Endothelial cell of umbilical vein (primary cell): Measurements from ENCODE around the gene SBDS. TPM values are rescaled to one million over a fixed set of nuclear protein-coding genes. Genes with fewer than 3 reads are reported as not detected.
A peak's percentile ranks its signal among the peaks of the same experiment; 100 is the strongest.

Experiments used
- BruUV-seq: library from RNA; stranded (reverse); fragments of 400-500 nt; replicated peaks from 2 replicates; lab custom pipeline; 2021; lab: Mats Ljungman, UMichigan
- CTCF ChIA-PET: fragments of 300-600, 350-600 bp; sonication (Branson Sonifier 250); formaldehyde crosslinking; loops from one replicate; lab custom pipeline; 2021; ENCODE audit warnings: antibody characterized with exemption, inconsistent platforms; lab: Charles Lee
- POLR2A ChIA-PET: fragments of 300-600, 350-600 bp; sonication (Branson Sonifier 250); formaldehyde crosslinking; loops from one replicate; lab custom pipeline; 2021; ENCODE audit warnings: antibody characterized with exemption, inconsistent platforms; lab: Charles Lee
- DNase-seq: peaks from one replicate; pipeline ENCODE4 v3.0.0-alpha.2; 2011; ENCODE audit warnings: low read depth, low spot score
- FAIRE-seq: peaks from 2 replicates; lab custom pipeline; 2011; peaks lifted over from hg19 to GRCh38; lab: Jason Lieb, UNC
- H2AFZ ChIP-seq: 2 replicates; pipeline ENCODE4 v1.6.0; 2012; ENCODE audit warnings: low read depth, low read length, control low read depth, inconsistent platforms
- H3K27ac ChIP-seq: 2 replicates; pipeline ENCODE4 v1.5.1; 2011; ENCODE audit warnings: low read depth, mild to moderate bottlenecking, control low read depth, low read length, moderate library complexity; ENCODE audit not compliant: insufficient read depth
- H3K27me3 ChIP-seq, 2 experiments: 2 replicates each; pipeline versions ENCODE4 v1.6.0 to v1.6.1; 2011; ENCODE audit warnings: low read length in 2 of 2, mixed read lengths in 1 of 2; ENCODE audit not compliant: control insufficient read depth in 2 of 2, insufficient read depth in 2 of 2
- H3K36me3 ChIP-seq, 2 experiments: 2 replicates in 1 of 2; 3 replicates in 1 of 2; pipeline ENCODE4 v1.5.1; 2011; ENCODE audit warnings: low read length in 2 of 2, mild to moderate bottlenecking in 1 of 2, moderate library complexity in 1 of 2; ENCODE audit not compliant: control insufficient read depth in 2 of 2, insufficient read depth in 2 of 2; ENCODE audit errors: extremely low read depth in 1 of 2
- H3K4me1 ChIP-seq: 3 replicates; pipeline ENCODE4 v1.5.1; 2011; ENCODE audit warnings: mild to moderate bottlenecking, low read length; ENCODE audit not compliant: control insufficient read depth, insufficient read depth; ENCODE audit errors: extremely low read depth
- H3K4me2 ChIP-seq: 2 replicates; pipeline ENCODE4 v1.6.1; 2011; ENCODE audit warnings: low read length, control low read depth, mixed read lengths; ENCODE audit not compliant: insufficient read depth
- H3K4me3 ChIP-seq, 3 experiments: fragments of 200-600 bp in 1 of 3; sonication (generic), shearing (Covaris generic) in 1 of 3; replicated peaks in 1 of 3; 2 replicates each; pipeline ENCODE4 v1.5.1; 2011 to 2016; ENCODE audit warnings: control low read depth in 3 of 3, low read length in 3 of 3, mild to moderate bottlenecking in 2 of 3, inconsistent platforms in 1 of 3, low read depth in 1 of 3, moderate library complexity in 1 of 3; ENCODE audit not compliant: insufficient read depth in 1 of 3
- H3K79me2 ChIP-seq: 2 replicates; pipeline ENCODE4 v1.6.0; 2012; ENCODE audit warnings: low read length, inconsistent platforms; ENCODE audit not compliant: control insufficient read depth, insufficient read depth
- H3K9ac ChIP-seq: replicated peaks from 2 replicates; pipeline ENCODE3; 2011; ENCODE audit warnings: low read length, control low read depth; ENCODE audit not compliant: insufficient read depth; ENCODE audit errors: extremely low read depth
- H3K9me1 ChIP-seq: replicated peaks from 3 replicates; pipeline ENCODE4 v1.6.0; 2011; ENCODE audit warnings: mild to moderate bottlenecking, low read length; ENCODE audit not compliant: control insufficient read depth, insufficient read depth; ENCODE audit errors: extremely low read depth
- H3K9me3 ChIP-seq: replicated peaks from 2 replicates; pipeline ENCODE4 v1.5.1; 2012; ENCODE audit warnings: low read length, inconsistent platforms; ENCODE audit not compliant: control insufficient read depth, insufficient read depth
- H4K20me1 ChIP-seq: replicated peaks from 2 replicates; pipeline ENCODE3; 2011; ENCODE audit warnings: mild to moderate bottlenecking, low read length; ENCODE audit not compliant: control insufficient read depth, insufficient read depth; ENCODE audit errors: extremely low read depth
- EZH2 ChIP-seq: IDR thresholded peaks from 2 replicates; pipeline ENCODE4 v1.6.1; 2012; ENCODE audit warnings: borderline replicate concordance, low read depth, mild to moderate bottlenecking, moderate library complexity, low read length, inconsistent platforms; ENCODE audit not compliant: severe bottlenecking
- FOS ChIP-seq: IDR thresholded peaks from 2 replicates; pipeline ENCODE4 v1.6.1; 2011; ENCODE audit warnings: mild to moderate bottlenecking, low read length, moderate library complexity, borderline replicate concordance; ENCODE audit not compliant: insufficient read depth
- GATA2 ChIP-seq: IDR thresholded peaks from 2 replicates; pipeline ENCODE4 v1.7.0; 2011; ENCODE audit warnings: low read depth, mild to moderate bottlenecking, moderate library complexity, mixed read lengths, low read length; ENCODE audit not compliant: insufficient read length, insufficient read depth
- JUN ChIP-seq: IDR thresholded peaks from 2 replicates; pipeline ENCODE4 v1.6.1; 2011; ENCODE audit warnings: borderline replicate concordance, low read depth; ENCODE audit not compliant: insufficient read length, insufficient read depth
- MYC ChIP-seq: IDR thresholded peaks from one replicate; pipeline ENCODE4 v1.6.1; 2011; ENCODE audit warnings: mild to moderate bottlenecking, low read depth, low read length
- POLR2A ChIP-seq: IDR thresholded peaks from 2 replicates; pipeline ENCODE4 v1.6.1; 2012; ENCODE audit warnings: low read depth, mild to moderate bottlenecking, control low read depth, low read length
- POLR2AphosphoS5 ChIP-seq: IDR thresholded peaks from 2 replicates; pipeline ENCODE4 v1.6.1; 2012; ENCODE audit warnings: low read depth, mild to moderate bottlenecking, control low read depth, low read length, moderate library complexity; ENCODE audit not compliant: insufficient read depth
- dilution Hi-C: fragments of 300-500 bp; cut with MboI; formaldehyde crosslinking; loops from one replicate; pipeline ENCODE4 v1.15.0; 2019; ENCODE audit warnings: low sequenced_read_pairs; ENCODE audit not compliant: extremely low pct_ligation_motif_present
- intact Hi-C: fragments of 100-400 bp; cut with micrococcal nuclease; formaldehyde crosslinking; loops from one replicate; pipeline ENCODE4 v1.10.0; 2022
- polyA plus RNA-seq, 4 experiments: library from polyadenylated mRNA; depleted of rRNA in 3 of 4; stranded (reverse) in 3 of 4; unstranded in 1 of 4; fragments of >200 nt; gene quantifications; 2 replicates each; pipeline versions ENCODE4 v1.2.1 to v1.2.3, GENCODE V29; 2011 to 2012; ENCODE audit warnings: missing spikeins in 1 of 4
- total RNA-seq: library from RNA; stranded (reverse); gene quantifications from 2 replicates; pipeline ENCODE4 v1.2.3, GENCODE V29; 2021
- TF ChIP-seq, protein P1 (sequence below): IDR thresholded peaks from 2 replicates; pipeline ENCODE4 v1.6.1; 2011; ENCODE audit not compliant: insufficient read depth, insufficient read length
- TF ChIP-seq, protein P2 (sequence below), 2 donors: IDR thresholded peaks; 1 replicate in 1 of 2; 2 replicates in 1 of 2; pipeline ENCODE4 v1.5.1; 2011; ENCODE audit warnings: low read length in 2 of 2, mild to moderate bottlenecking in 2 of 2, moderate library complexity in 2 of 2, control low read depth in 1 of 2, inconsistent platforms in 1 of 2, low read depth in 1 of 2; ENCODE audit not compliant: insufficient read depth in 1 of 2; ENCODE audit errors: extremely low read depth in 1 of 2

The SBDS gene
- total and polyA plus RNA-seq, 2 donors (not counting 3 experiments of a cell fraction or from before 2014, with no cell fraction given), result 30.7 to 86.5 TPM

DNA sequence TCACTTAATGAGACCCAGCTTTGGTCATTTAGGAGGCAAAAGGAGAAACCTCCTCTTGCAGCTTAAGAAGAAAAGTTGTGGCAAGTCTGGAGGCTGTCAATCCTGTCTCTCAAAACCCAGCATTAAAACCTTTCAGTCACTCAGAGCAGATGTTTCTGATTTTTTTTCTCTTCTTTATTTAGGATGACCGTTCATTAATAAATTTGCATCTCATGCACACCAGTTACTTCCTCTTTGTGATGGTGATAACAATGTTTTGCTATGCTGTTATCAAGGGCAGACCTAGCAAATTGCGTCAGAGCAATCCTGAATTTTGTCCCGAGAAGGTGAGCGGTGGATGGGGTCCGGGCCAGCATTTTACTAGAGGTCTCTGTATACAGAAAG, 42.4 kb downstream of the SBDS start:
- DNase-seq (no peak), FAIRE-seq (peak; percentile 15)
- H3K4me3 ChIP-seq, result no peak overlapping the region
- BruUV-seq, result no TSS peak
- no peak overlapping the region for H2AFZ ChIP-seq
- peak overlapping the region; percentile 32 for H3K27ac ChIP-seq
- no peaks in the 10 kb centered on the region for H3K27me3 ChIP-seq
- peaks cover 36% of the 10 kb centered on the region for H3K4me1 ChIP-seq
- H3K4me2 ChIP-seq, result no peak overlapping the region
- TF ChIP-seq, protein P1, sequence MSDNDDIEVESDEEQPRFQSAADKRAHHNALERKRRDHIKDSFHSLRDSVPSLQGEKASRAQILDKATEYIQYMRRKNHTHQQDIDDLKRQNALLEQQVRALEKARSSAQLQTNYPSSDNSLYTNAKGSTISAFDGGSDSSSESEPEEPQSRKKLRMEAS, result no peak
- TF ChIP-seq POLR2AphosphoS5 (no peak), JUN (no peak), EZH2 (no peak), GATA2 (no peak), POLR2A (no peak), MYC (no peak), FOS (no peak)
- TF ChIP-seq, protein P2, sequence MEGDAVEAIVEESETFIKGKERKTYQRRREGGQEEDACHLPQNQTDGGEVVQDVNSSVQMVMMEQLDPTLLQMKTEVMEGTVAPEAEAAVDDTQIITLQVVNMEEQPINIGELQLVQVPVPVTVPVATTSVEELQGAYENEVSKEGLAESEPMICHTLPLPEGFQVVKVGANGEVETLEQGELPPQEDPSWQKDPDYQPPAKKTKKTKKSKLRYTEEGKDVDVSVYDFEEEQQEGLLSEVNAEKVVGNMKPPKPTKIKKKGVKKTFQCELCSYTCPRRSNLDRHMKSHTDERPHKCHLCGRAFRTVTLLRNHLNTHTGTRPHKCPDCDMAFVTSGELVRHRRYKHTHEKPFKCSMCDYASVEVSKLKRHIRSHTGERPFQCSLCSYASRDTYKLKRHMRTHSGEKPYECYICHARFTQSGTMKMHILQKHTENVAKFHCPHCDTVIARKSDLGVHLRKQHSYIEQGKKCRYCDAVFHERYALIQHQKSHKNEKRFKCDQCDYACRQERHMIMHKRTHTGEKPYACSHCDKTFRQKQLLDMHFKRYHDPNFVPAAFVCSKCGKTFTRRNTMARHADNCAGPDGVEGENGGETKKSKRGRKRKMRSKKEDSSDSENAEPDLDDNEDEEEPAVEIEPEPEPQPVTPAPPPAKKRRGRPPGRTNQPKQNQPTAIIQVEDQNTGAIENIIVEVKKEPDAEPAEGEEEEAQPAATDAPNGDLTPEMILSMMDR (IDR thresholded peaks at IDR 0.05; ENCODE audit: extremely low read depth in 1 of 2, insufficient read depth in 1 of 2, low read depth in 1 of 2, low read length in 2 of 2), result no peak
- dilution Hi-C loops (no loop called here), intact Hi-C loops (loop anchor here (2.0 kb wide), 1 partner anchor 108 kb away; no protein-coding TSS in a partner anchor)
- POLR2A ChIA-PET, result no interaction called here
- H3K9me3 ChIP-seq, result no peaks in the 10 kb centered on the region
- H3K9me1 ChIP-seq, result no peaks in the 10 kb centered on the region
- peaks cover 4% of the 10 kb centered on the region for H3K79me2 ChIP-seq
- peaks cover 21 to 27% of the 10 kb centered on the region in 2 experiments for H3K36me3 ChIP-seq
- CTCF ChIA-PET, result no interaction called here
- H3K9ac ChIP-seq, result no peak overlapping the region
- no peaks in the 10 kb centered on the region for H4K20me1 ChIP-seq
